GM10266 (cell line): ENCODE data around the gene ARID3A.

Experiments
- DNase-seq: peaks from one replicate; pipeline ENCODE4 v3.0.0; 2012; ENCODE audit errors: extremely low spot score
- CTCF ChIP-seq: IDR thresholded peaks from 2 replicates; pipeline ENCODE4 v1.5.1; 2012; ENCODE audit warnings: mild to moderate bottlenecking, low read depth; ENCODE audit not compliant: control insufficient read depth, insufficient read depth; ENCODE audit errors: missing control alignments

Gene ARID3A

GRCh38 chr19:993831-994393 is 68.1 kb downstream of the ARID3A start:
- no peak for DNase-seq
- no peak for TF ChIP-seq CTCF

- no peak for TF ChIP-seq CTCF
- DNase-seq, result no peak
Observed at GRCh38 chr19:994516-994915, 68.7 kb downstream of the ARID3A start.

- TF ChIP-seq CTCF, result no peak
- no peak for DNase-seq
Observed at GRCh38 chr19:995051-995827, 69.4 kb downstream of the ARID3A start.

GRCh38 chr19:996051-996838 is 70.4 kb downstream of the ARID3A start:
- no peak for TF ChIP-seq CTCF
- peak; percentile 87 for DNase-seq

GRCh38 chr19:998064-998463 is 72.2 kb downstream of the ARID3A start:
- DNase-seq, result no peak
- TF ChIP-seq CTCF, result no peak

GRCh38 chr19:999379-999719 is 73.5 kb downstream of the ARID3A start:
- TF ChIP-seq CTCF, result no peak
- no peak for DNase-seq

- DNase-seq, result peak; percentile 86
- TF ChIP-seq CTCF, result peak; percentile 51
Observed at GRCh38 chr19:1000095-1000494, 74.3 kb downstream of the ARID3A start, which contains the start of gene GRIN3B. GRIN3B (plus strand) TSS chr19:1000419; CDS start chr19:1000438, 19 bp downstream.
